ENCODE data around the gene CKAP5. TPM values are rescaled to one million over a fixed set of nuclear protein-coding genes. Genes with fewer than 3 reads are reported as not detected.

Gene CKAP5
- total RNA-seq = 10 to 100 TPM; 12.5 to 36.3 (median 18.6) TPM
- 1 to 10 TPM; 4.0 to 9.4 TPM for polyA plus RNA-seq

GRCh38 chr11:46845740-46846509 lies at the start of gene CKAP5:
CKAP5 (minus strand) TSS chr11:46846280; CDS start chr11:46821231, 25,049 bp downstream.
- DNase-seq (peak; percentile 81 to 93 (median 88)), FAIRE-seq (no peak), ATAC-seq (peak; percentile 98 to 99 (median 99))
- H3K9me3 ChIP-seq = no peaks in the 10 kb centered on the region
- peaks cover 10 to 14% (median 10%) of the 10 kb centered on the region in 3 donors for H3K4me1 ChIP-seq
- H3K27me3 ChIP-seq = no peaks in the 10 kb centered on the region
- WGBS, 2 donors = 0 to 1% methylated on average over 71 to 83 of the region's 83 CpGs
- intact Hi-C loops (cut with DNase I) = no loop called here
- TF ChIP-seq, protein P1, sequence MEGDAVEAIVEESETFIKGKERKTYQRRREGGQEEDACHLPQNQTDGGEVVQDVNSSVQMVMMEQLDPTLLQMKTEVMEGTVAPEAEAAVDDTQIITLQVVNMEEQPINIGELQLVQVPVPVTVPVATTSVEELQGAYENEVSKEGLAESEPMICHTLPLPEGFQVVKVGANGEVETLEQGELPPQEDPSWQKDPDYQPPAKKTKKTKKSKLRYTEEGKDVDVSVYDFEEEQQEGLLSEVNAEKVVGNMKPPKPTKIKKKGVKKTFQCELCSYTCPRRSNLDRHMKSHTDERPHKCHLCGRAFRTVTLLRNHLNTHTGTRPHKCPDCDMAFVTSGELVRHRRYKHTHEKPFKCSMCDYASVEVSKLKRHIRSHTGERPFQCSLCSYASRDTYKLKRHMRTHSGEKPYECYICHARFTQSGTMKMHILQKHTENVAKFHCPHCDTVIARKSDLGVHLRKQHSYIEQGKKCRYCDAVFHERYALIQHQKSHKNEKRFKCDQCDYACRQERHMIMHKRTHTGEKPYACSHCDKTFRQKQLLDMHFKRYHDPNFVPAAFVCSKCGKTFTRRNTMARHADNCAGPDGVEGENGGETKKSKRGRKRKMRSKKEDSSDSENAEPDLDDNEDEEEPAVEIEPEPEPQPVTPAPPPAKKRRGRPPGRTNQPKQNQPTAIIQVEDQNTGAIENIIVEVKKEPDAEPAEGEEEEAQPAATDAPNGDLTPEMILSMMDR (IDR thresholded peaks at IDR 0.05) = no peak
- H3K4me3 ChIP-seq = peak within 1 kb of the TSS; percentile 59 to 91 (median 78)
- H3K27ac ChIP-seq = peak within 1 kb of the TSS; percentile 47 to 77 (median 64)
- H3K36me3 ChIP-seq = no peaks in the 10 kb centered on the region

DNA sequence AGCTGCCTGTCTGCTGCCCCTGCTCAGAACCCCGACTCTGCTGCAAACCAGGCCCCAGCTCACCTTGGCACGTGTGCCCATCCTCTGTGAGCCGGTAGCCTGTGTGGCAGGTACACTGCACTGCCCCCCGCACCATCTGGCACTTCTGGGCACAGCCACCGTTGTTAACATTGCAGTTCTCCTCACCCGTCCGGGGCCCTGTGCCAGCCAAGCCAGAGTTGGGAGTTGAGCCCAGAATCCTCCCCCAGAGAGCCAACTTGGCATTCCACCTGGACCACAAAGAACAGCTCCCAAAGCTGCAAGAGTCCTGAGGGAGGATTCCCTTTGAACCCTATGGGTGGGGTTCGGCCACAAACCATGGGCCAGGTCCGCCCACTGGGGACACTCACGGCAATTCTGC lies 49.7 kb upstream of the CKAP5 start:
- Histone ChIP-seq H3K36me3 (no peaks in the 10 kb centered on the region), H3K27ac (no peak overlapping the region), H3K27me3 (no peaks in the 10 kb centered on the region), H3K4me1 (peaks cover 0 to 4% (median 0%) of the 10 kb centered on the region in 3 donors), H3K9me3 (no peaks in the 10 kb centered on the region), H3K4me3 (no peak overlapping the region)
- WGBS, 2 donors = 41% methylated on average over 10 of the region's 10 CpGs
- FAIRE-seq (no peak), ATAC-seq (peak; percentile 60 to 90 (median 83)), DNase-seq (peak; percentile 44 to 86 (median 67))
- intact Hi-C loops (cut with DNase I) = no loop called here
- TF ChIP-seq, protein P1 (IDR thresholded peaks at IDR 0.05) = no peak

DNA sequence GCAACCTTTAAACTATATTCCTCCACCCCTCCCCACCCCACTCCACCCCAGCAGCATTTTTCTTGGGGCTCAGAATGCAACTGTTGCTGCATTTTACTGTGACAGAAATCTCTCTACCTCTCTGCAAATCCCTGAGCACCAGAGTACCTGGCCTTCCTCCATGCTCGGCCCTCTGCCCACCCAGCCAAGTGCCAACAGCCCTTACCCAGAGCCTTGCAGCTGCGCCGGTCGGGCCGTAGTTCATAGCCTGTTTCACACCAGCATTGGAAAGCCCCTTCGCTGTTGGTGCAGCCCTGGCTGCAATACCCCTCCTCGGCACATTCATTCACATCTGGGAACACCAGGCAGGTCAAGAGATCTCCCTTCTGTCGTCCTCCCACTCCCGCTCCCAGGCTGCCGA lies 48.9 kb upstream of the CKAP5 start:
- FAIRE-seq (no peak), ATAC-seq (no peak), DNase-seq (no peak)
- TF ChIP-seq, protein P1 (IDR thresholded peaks at IDR 0.05) = no peak
- no peak overlapping the region for H3K4me3 ChIP-seq
- intact Hi-C loops (cut with DNase I) = no loop called here
- H3K9me3 ChIP-seq = no peaks in the 10 kb centered on the region
- WGBS, 2 donors = 92% methylated on average over 10 of the region's 10 CpGs
- no peaks in the 10 kb centered on the region for H3K36me3 ChIP-seq
- peaks cover 0 to 4% (median 0%) of the 10 kb centered on the region in 3 donors for H3K4me1 ChIP-seq
- no peaks in the 10 kb centered on the region for H3K27me3 ChIP-seq
- no peak overlapping the region for H3K27ac ChIP-seq

DNA sequence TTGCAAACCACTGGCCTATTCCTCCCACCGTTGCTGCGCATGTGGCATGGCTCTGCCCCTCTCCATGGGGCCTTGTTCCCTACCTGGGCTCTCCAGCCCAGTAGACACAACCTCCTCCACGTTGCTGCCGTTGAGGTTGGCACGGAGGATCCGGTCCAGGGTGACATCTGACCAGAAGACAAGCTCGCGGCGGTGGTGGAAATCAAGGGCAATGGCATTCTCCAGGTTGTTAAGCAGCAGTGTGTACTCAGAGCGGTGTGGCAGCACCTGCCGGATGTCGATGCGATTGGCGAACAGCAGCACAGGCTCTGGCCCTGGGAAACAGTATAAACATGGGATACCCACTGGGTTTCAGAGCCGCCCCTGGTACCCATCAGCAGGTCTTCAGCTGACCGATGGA lies 48.4 kb upstream of the CKAP5 start:
- peaks cover 0 to 4% (median 0%) of the 10 kb centered on the region in 3 donors for H3K4me1 ChIP-seq
- 92 to 94% methylated on average over 16 of the region's 16 CpGs for WGBS, 2 donors
- no peaks in the 10 kb centered on the region for H3K36me3 ChIP-seq
- TF ChIP-seq, protein P1 (IDR thresholded peaks at IDR 0.05) = no peak
- no peak for ATAC-seq
- intact Hi-C loops (cut with DNase I) = no loop called here
- no peak for DNase-seq
- no peaks in the 10 kb centered on the region for H3K9me3 ChIP-seq
- no peaks in the 10 kb centered on the region for H3K27me3 ChIP-seq
- FAIRE-seq = no peak
- no peak overlapping the region for H3K27ac ChIP-seq
- no peak overlapping the region for H3K4me3 ChIP-seq

DNA sequence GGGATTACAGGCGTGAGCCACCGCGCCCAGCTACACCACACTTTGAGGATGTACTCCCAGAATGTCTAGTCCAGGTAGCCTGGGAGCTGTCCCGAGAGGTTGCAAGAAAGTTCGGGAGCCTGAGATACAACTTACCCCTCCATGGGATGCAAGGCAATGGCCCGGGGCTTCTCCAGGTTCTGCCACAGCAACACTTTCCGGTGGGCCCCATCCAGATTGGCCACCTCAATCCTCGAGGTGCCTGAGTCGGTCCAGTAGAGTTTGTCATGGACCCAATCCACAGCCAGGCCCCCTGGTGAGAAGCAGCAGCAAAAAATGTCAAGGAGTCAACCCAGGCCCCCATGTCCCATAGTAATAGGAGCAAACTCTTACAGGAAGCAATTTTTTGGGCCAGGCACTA lies 46.8 kb upstream of the CKAP5 start:
- intact Hi-C loops (cut with DNase I) = no loop called here
- Histone ChIP-seq H3K4me1 (peaks cover 0 to 4% (median 0%) of the 10 kb centered on the region in 3 donors), H3K4me3 (no peak overlapping the region), H3K9me3 (no peaks in the 10 kb centered on the region), H3K27me3 (no peaks in the 10 kb centered on the region), H3K36me3 (no peaks in the 10 kb centered on the region), H3K27ac (no peak overlapping the region)
- ATAC-seq (no peak), DNase-seq (no peak), FAIRE-seq (no peak)
- WGBS, 2 donors = 88 to 93% methylated on average over 9 of the region's 9 CpGs
- TF ChIP-seq, protein P1 (IDR thresholded peaks at IDR 0.05) = no peak

All from pancreas (tissue), 10 donors.